GM12875 (cell line): ENCODE measurements around the gene FHL2.

Source experiments
- H3K4me3 ChIP-seq: one replicate; pipeline ENCODE4 v1.5.1; 2011; ENCODE audit warnings: low read depth, low read length, control low read depth
- CTCF ChIP-seq: IDR thresholded peaks from 2 replicates; pipeline ENCODE4 v1.5.1; 2011; ENCODE audit warnings: low read depth, mild to moderate bottlenecking, control low read depth, inconsistent platforms, low read length, moderate library complexity, borderline replicate concordance; ENCODE audit not compliant: insufficient read depth

The FHL2 gene

GRCh38 chr2:105362862-105363591 lies 35.8 kb downstream of the FHL2 start:
- H3K4me3 ChIP-seq, result no peak overlapping the region
- TF ChIP-seq CTCF, result no peak

GRCh38 chr2:105361102-105361889 lies 37.6 kb downstream of the FHL2 start:
- H3K4me3 ChIP-seq, result no peak overlapping the region
- TF ChIP-seq CTCF, result no peak

GRCh38 chr2:105358593-105358992 lies 40.3 kb downstream of the FHL2 start:
- TF ChIP-seq CTCF, result no peak
- no peak overlapping the region for H3K4me3 ChIP-seq

- H3K4me3 ChIP-seq, result no peak overlapping the region
- TF ChIP-seq CTCF, result no peak
Observed at GRCh38 chr2:105357122-105357521, 41.7 kb downstream of the FHL2 start.

GRCh38 chr2:105344704-105345345 lies 54.0 kb downstream of the FHL2 start:
- H3K4me3 ChIP-seq, result no peak overlapping the region
- no peak for TF ChIP-seq CTCF

GRCh38 chr2:105339414-105339813 lies 59.4 kb downstream of the FHL2 start:
- H3K4me3 ChIP-seq, result no peak overlapping the region
- TF ChIP-seq CTCF, result no peak
